HepG2 (cell line): ENCODE results near the gene DCTN1. TPM values are rescaled to one million over a fixed set of nuclear protein-coding genes. Genes with fewer than 3 reads are reported as not detected.

Source experiments
- AFF4 ChIP-seq: sonication (generic); formaldehyde crosslinking; IDR thresholded peaks from 2 replicates; pipeline ENCODE4 v1.4.0; 2020; ENCODE audit warnings: missing genetic modification reagents
- BORCS8-MEF2B ChIP-seq: sonication (generic); formaldehyde crosslinking; IDR thresholded peaks from 2 replicates; pipeline ENCODE4 v1.8.0; 2022; ENCODE audit warnings: mild to moderate bottlenecking, missing genetic modification reagents
- BRD4 ChIP-seq: sonication (generic); formaldehyde crosslinking; IDR thresholded peaks from 2 replicates; pipeline ENCODE4 v1.4.0; 2020; ENCODE audit warnings: missing genetic modification reagents
- CC2D1A ChIP-seq: sonication (generic); formaldehyde crosslinking; IDR thresholded peaks from 2 replicates; pipeline ENCODE4 v1.8.1; 2023; ENCODE audit warnings: mild to moderate bottlenecking, missing genetic modification reagents
- ESRRA ChIP-seq: sonication (generic); formaldehyde crosslinking; IDR thresholded peaks from 2 replicates; pipeline ENCODE4 v1.5.1; 2020; ENCODE audit warnings: mild to moderate bottlenecking, low read depth, missing genetic modification reagents
- HCFC1 ChIP-seq: fragments of 150-350 bp; IDR thresholded peaks from 2 replicates; pipeline ENCODE4 v1.6.1; 2014; ENCODE audit warnings: low read depth, low read length
- HHEX ChIP-seq: IDR thresholded peaks from 2 replicates; pipeline ENCODE4 v1.6.1; 2016; ENCODE audit warnings: control low read depth
- HMG20B ChIP-seq: conservative IDR thresholded peaks from 2 replicates; pipeline ENCODE4 v1.6.1; 2016; ENCODE audit warnings: missing genetic modification reagents, missing compliant biosample characterization
- HNRNPH1 ChIP-seq: fragments of 200-400 bp; formaldehyde crosslinking; optimal IDR thresholded peaks from 2 replicates; pipeline ENCODE3; 2017; ENCODE audit warnings: mild to moderate bottlenecking, low read depth, low read length
- POLR2AphosphoS2 ChIP-seq: IDR thresholded peaks from 2 replicates; pipeline ENCODE4 v1.6.1; 2011; ENCODE audit warnings: low read depth, low read length, improper control_type of control experiment
- REPIN1 ChIP-seq: sonication (generic); formaldehyde crosslinking; IDR thresholded peaks from 2 replicates; pipeline ENCODE4 v1.8.0; 2022; ENCODE audit warnings: missing genetic modification reagents, low read depth, mild to moderate bottlenecking, borderline replicate concordance
- RFXAP ChIP-seq: sonication (generic); formaldehyde crosslinking; IDR thresholded peaks from 2 replicates; pipeline ENCODE4 v1.4.0; 2020; ENCODE audit warnings: missing genetic modification reagents, borderline replicate concordance
- SP1 ChIP-seq, 2 experiments: fragments of 450-650 bp in 1 of 2; sonication (generic) in 1 of 2; formaldehyde crosslinking in 1 of 2; IDR thresholded peaks; 2 replicates each; pipeline versions ENCODE4 v1.4.0 to v1.6.1; 2016 to 2020; ENCODE audit warnings: missing genetic modification reagents in 1 of 2
- SRSF9 ChIP-seq: fragments of 200-400 bp; formaldehyde crosslinking; IDR thresholded peaks from 2 replicates; pipeline ENCODE4 v1.6.1; 2018; ENCODE audit warnings: borderline replicate concordance, mild to moderate bottlenecking, low read depth, low read length; ENCODE audit not compliant: insufficient read depth, poor library complexity, severe bottlenecking
- TBX3 ChIP-seq: fragments of 450-650 bp; IDR thresholded peaks from 2 replicates; pipeline ENCODE4 v1.6.1; 2017; ENCODE audit warnings: antibody characterized with exemption, mild to moderate bottlenecking, inconsistent platforms, borderline replicate concordance
- TFDP2 ChIP-seq: sonication (generic); formaldehyde crosslinking; IDR thresholded peaks from 2 replicates; pipeline ENCODE4 v1.4.0; 2020; ENCODE audit warnings: missing genetic modification reagents
- UBTF ChIP-seq: sonication (generic); formaldehyde crosslinking; IDR thresholded peaks from 2 replicates; pipeline ENCODE4 v1.4.0; 2020; ENCODE audit warnings: mild to moderate bottlenecking, missing genetic modification reagents
- ZNF143 ChIP-seq: sonication (generic); formaldehyde crosslinking; IDR thresholded peaks from 2 replicates; pipeline ENCODE4 v1.4.0; 2020; ENCODE audit warnings: missing genetic modification reagents
- ZNF33B ChIP-seq: sonication (generic); formaldehyde crosslinking; IDR thresholded peaks from 2 replicates; pipeline ENCODE4 v1.5.1; 2020; ENCODE audit warnings: mild to moderate bottlenecking, missing genetic modification reagents
- ZNF414 ChIP-seq: sonication (generic); formaldehyde crosslinking; IDR thresholded peaks from 2 replicates; pipeline ENCODE4 v1.5.0; 2020; ENCODE audit warnings: missing genetic modification reagents
- ZNF460 ChIP-seq: sonication (generic); formaldehyde crosslinking; IDR thresholded peaks from 2 replicates; pipeline ENCODE4 v1.5.1; 2020; ENCODE audit warnings: missing genetic modification reagents, mild to moderate bottlenecking, borderline replicate concordance
- ZNF546 ChIP-seq: sonication (generic); formaldehyde crosslinking; conservative IDR thresholded peaks from 2 replicates; pipeline ENCODE4 v1.8.1; 2023; ENCODE audit warnings: mild to moderate bottlenecking, missing genetic modification reagents
- ZNF562 ChIP-seq: sonication (generic); formaldehyde crosslinking; IDR thresholded peaks from 2 replicates; pipeline ENCODE4 v1.8.0; 2022; ENCODE audit warnings: missing genetic modification reagents, borderline replicate concordance
- ZNF740 ChIP-seq: sonication (generic); formaldehyde crosslinking; IDR thresholded peaks from 2 replicates; pipeline ENCODE4 v1.4.0; 2020; ENCODE audit warnings: missing genetic modification reagents
- polyA plus RNA-seq, 8 experiments: library from polyadenylated mRNA; depleted of rRNA in 3 of 8; stranded (reverse) in 7 of 8; unstranded in 1 of 8; fragments of >200 nt; fragmentation: Illumina TruSeq in 4 of 8; extraction: Trizol in 4 of 8; gene quantifications; 2 replicates each; pipeline versions ENCODE4 v1.2.1 to v1.2.3, GENCODE V29; 2011 to 2016; ENCODE audit warnings: low read depth in 4 of 8, missing spikeins in 1 of 8, mixed read lengths in 1 of 8; ENCODE audit not compliant: insufficient read depth in 1 of 8
- total RNA-seq, 5 experiments: library from RNA; depleted of rRNA; stranded (reverse); fragments of >200 nt; fragmentation: Illumina TruSeq; extraction: Trizol; gene quantifications; 2 replicates each; pipeline ENCODE4 v1.2.3, GENCODE V29; 2016; ENCODE audit warnings: low read depth in 1 of 5

The DCTN1 gene
- total and polyA plus RNA-seq, 2 of the 13 experiments (the other 11 are each of a cell fraction or from before 2014, with no cell fraction given) = 73.2 to 122 TPM

GRCh38 chr2:74425523-74425922 lies 45.4 kb upstream of the DCTN1 start (continued):
- TF ChIP-seq HMG20B (CRISPR knock-in tag) (no peak), ESRRA (no peak), ZNF414 (no peak), HCFC1 (no peak), POLR2AphosphoS2 (no peak), UBTF (CRISPR knock-in tag) (no peak), RFXAP (CRISPR knock-in tag) (no peak), SRSF9 (no peak), ZNF460 (CRISPR knock-in tag) (no peak; the same call in 1 of the 2 replicates), REPIN1 (CRISPR knock-in tag) (no peak; the same call in 1 of the 2 replicates), ZNF562 (CRISPR knock-in tag) (0 out of 2 replicates have a peak, but pooled peaks have one; percentile 53), AFF4 (CRISPR knock-in tag) (no peak), ZNF143 (CRISPR knock-in tag) (no peak), BRD4 (CRISPR knock-in tag) (no peak), ZNF33B (CRISPR knock-in tag) (no peak), HHEX (CRISPR knock-in tag) (no peak), CC2D1A (CRISPR knock-in tag) (no peak), SP1 (IDR thresholded peaks at IDR 0.05) (no peak), SP1 (CRISPR knock-in tag; IDR thresholded peaks at IDR 0.05) (no peak), TBX3 (no peak), ZNF740 (no peak), ZNF546 (CRISPR knock-in tag) (no peak), TFDP2 (no peak), BORCS8-MEF2B (CRISPR knock-in tag) (no peak), HNRNPH1 (no peak)
